Activated CD4-positive, alpha-beta T cell treated with anti-CD3 and anti-CD28 coated beads, Interleukin-2, amount 50 U/mL, for 24 hours (primary cell): ENCODE results near the gene PAMR1.
A peak's percentile ranks its signal among the peaks of the same experiment; 100 is the strongest.

Experiments
- DNase-seq, 2 donors: peaks; one replicate each; pipeline ENCODE4 v3.0.0-alpha.2; 2020; ENCODE audit warnings: low read depth in 1 of 2, low spot score in 1 of 2

PAMR1 gene

GRCh38 chr11:35501776-35502175 lies 23.6 kb downstream of the PAMR1 start:
- DNase-seq: no peak

DNA sequence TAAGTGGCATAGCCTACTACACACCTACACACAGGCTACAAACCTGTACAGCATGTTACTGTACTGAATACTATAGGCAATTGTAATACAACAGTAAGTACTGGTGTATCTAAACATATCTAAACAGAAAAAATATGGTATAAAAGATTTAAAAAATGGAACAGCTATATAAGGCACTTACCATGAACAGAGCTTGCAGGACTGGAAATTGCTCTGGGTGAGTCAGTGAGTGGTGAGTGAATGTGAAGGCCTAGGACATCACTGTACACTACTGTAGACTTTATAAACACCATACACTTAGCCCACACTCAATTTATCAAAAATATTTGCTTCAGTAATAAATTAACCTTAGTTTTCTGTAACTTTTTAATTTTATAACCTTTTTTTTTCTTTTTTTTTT lies 24.7 kb downstream of the PAMR1 start:
- no peak for DNase-seq

GRCh38 chr11:35496416-35496815 lies 29.0 kb downstream of the PAMR1 start:
- no peak for DNase-seq

- DNase-seq: no peak
These were observed 30.4 kb downstream of the PAMR1 start for GRCh38 chr11:35494957-35495490.

DNA sequence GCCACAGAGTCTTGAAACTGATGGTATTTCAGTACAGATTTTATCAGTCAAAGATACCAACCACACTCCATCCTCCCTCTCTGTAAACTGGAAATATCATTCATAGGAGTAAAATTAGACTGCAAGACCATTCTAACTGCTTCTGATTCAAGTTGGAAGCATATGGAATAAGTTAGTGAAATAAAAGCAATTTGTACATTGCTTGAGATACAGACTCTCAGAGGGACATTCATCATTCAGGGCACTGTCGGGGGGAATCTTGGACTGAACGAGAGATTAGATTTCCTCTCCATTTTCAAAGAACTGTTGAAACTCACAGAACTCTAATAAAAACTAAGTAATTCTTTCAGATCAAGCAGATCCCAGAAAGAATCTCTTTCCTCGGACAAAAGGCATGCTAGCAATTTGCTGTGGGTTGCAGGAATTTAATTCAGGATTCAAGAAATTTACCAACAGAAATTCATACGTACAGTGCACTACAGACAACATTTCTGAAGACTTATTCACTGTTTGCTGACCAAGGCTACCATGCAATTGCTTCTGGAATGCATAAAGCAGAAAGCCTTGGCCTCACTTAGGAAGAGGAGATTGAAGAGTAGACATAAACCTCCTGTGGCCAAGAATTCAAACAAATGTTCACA lies 34.1 kb downstream of the PAMR1 start:
- no peak for DNase-seq

DNA sequence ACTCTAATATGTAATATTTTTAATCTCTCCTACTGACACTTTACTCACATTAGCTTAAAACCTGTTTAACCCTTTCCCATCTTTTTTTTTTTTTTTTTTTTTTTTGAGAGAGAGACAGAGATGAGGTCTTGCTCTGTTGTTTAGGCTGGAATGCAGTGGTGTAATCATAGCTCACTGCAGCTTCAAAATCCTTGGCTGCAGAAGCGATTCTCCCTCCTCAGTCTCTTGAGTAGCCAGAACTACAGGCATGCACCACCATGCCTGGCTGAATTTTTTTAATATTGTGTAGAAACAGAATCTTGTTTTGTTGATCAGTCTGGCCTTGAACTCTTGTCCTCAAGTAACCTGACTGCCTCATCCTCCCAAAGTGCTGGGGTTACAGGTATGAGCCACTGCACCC lies 37.3 kb downstream of the PAMR1 start:
- no peak for DNase-seq

DNA sequence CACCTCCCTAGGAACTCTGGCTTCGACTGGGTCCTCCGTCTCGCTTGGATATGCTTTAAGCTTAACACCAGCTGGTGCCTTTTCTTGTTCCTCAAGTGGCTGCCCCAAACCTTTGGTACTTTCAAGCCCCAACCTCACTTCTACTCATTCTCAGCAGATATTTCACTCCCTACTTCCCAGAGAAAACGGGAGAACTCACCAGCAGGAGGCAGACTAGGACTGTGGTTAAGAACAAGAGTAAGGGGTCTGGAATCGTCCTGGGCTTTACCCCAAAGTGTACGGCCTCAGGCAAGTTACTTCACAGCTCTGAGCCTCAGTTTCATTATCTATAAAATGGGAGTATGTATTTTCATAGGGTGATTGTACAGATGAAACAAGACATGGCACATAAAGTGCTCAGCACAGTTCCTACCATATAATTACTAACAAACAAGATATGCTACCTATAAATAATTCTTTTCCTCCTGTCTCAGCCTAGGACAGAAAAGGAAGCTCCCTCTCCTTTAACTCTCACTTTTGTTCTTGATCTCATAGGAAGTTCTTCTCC lies 37.8 kb downstream of the PAMR1 start:
- DNase-seq: no peak

DNA sequence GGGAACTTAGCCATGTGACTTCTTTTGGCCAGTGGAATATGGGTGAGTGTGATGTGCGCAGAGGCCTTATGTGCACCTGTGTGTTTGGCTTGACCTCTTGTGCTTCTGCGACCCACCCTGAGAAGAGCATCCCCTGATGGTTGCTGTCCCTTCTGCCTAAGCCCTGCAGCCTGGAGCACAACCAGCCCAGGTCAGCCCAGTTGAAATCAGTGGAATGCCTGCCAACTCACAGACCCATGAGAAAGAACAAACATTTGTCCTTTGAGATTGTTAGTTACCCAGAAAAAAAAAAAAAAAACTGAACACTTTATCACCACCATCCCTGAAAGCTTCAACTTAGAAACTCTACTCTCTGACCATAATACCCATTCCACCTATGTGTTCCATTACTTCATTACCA lies 38.5 kb downstream of the PAMR1 start:
- no peak for DNase-seq

GRCh38 chr11:35486446-35486845 lies 39.0 kb downstream of the PAMR1 start:
- no peak for DNase-seq

GRCh38 chr11:35485656-35486322 lies 39.6 kb downstream of the PAMR1 start:
- DNase-seq: peak; percentile 48 to 70

DNA sequence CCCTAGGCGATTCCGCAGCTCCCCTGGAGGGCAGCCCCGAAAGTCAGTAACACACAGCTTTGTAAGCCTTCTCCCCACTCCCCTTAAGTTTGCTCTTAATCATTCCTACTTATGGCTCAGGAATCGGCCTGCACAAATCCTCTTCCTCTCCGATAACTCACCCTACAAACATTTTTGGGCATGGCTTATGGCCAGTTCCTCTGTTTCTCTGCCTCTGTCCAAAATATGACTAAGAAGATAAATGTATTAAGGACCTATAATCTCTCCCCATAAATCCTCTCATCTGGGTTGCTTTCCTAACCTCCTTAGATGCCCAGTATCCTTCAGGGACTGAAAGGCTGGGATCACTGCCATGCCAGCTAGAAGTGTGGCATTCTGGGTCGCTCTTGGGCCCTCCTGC lies 41.0 kb downstream of the PAMR1 start:
- DNase-seq: no peak

GRCh38 chr11:35483131-35483820 lies 42.1 kb downstream of the PAMR1 start:
- DNase-seq: no peak

- no peak for DNase-seq
These were observed 45.7 kb downstream of the PAMR1 start for GRCh38 chr11:35479731-35480130.

DNA sequence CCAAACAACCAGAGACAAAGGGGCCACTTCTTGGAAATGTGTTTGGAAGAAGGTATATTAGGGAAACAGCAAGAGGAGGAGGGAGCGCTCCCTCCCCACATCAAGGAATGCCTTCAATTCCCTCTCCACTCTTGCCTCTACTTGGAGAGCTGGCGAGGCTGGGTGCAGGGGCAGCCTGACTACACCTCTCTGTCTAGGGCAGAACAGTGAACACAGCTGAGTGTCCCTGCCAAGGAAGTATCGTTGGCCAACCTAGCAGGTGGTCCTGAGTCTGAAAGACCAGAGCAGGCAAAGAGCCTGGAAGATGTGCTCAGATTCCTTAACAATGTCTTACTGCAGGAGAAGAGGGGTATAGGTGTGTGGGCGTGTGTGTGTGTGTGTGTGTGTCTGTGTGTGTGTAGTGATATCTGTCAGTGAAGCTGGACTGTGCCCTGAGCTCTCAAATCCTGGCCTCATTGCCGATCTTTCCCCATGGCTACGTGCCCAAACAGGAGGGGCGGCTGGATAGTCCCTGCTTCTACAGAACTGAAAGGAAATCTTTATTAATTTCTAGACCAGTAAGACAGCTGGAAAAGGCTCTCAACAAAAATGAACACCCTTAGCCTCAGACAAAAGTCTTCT lies 46.8 kb downstream of the PAMR1 start:
- no peak for DNase-seq

GRCh38 chr11:35477901-35478300 lies 47.5 kb downstream of the PAMR1 start:
- no peak for DNase-seq

GRCh38 chr11:35474688-35475087 lies 50.7 kb downstream of the PAMR1 start:
- DNase-seq: no peak

- no peak for DNase-seq
These were observed 51.5 kb downstream of the PAMR1 start for GRCh38 chr11:35473795-35474374.

DNA sequence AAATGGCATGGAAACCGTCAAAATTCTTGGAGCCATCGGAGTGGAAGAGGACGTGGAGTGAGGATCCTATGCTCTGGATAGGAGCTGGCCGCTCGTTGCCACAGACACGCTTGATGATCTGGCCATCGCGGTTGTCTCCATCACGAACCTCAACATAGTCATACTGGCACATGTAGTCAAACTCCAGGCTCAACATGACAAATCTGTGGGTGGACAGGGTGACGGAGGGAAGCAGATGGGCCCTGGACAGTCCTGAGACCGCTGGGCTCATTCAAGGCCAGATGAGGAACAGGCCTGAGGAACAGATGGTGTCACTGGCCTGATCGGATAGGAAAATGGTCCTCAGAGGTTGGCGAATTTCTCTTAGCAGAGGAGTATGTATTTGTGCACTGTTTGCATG lies 54.8 kb downstream of the PAMR1 start:
- no peak for DNase-seq

GRCh38 chr11:35466058-35466457 lies 59.4 kb downstream of the PAMR1 start:
- no peak for DNase-seq

DNA sequence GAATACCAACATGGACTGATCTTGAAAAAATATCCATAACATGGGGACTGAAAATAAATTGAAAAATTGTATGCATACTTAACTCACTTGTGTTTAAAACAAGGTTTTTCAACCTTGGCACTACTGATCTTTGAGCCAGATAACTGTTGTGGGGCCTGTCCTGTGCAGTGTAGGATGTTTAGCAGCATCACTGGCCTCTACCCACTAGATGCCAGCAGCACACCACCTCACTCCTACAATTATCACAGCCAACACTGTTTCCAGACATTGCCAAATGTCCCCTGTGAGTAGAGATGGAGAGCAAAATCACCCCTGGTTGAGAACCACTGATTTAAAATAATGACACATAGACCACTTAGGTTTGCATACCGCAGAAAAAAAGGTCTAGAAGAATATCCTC lies 61.1 kb downstream of the PAMR1 start:
- DNase-seq: no peak

DNA sequence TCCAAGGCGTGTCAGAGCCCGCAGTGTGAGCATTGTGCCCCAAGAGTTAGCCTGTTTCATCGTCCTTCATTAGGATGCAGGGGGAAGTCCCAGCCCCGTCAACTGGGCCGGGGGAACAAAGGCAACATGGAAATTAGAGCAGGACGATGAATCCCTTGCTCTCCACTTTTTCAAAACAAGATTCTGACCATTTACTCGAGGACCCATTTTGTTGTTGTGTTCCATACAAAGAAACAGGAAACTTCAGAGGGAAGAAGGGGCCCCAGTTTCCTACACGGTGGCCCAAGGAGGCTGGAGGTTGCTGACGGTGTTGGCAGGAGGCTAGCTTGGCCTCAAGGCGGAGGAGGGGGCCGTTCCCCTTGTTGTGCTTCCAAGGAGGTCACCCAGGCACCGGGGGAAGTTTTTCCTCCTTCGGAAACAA lies 62.1 kb downstream of the PAMR1 start:
- no peak for DNase-seq
